ENCODE measurements around the gene SYNE1. TPM values are rescaled to one million over a fixed set of nuclear protein-coding genes. Genes with fewer than 3 reads are reported as not detected.

SYNE1 gene
- total and polyA plus RNA-seq, 2 of the 8 experiments (the other 6 are each of a cell fraction or from before 2014, with no cell fraction given) = 2.8 to 5.5 TPM

- DNase-seq (ENCODE audit: low read depth in 1 of 2, low spot score in 2 of 2) (no peak), FAIRE-seq (no peak)
- H3K36me3 ChIP-seq (ENCODE audit: control insufficient read depth in 2 of 4, insufficient read depth in 4 of 4, low read length in 3 of 4) = no peaks in the 10 kb centered on the region
- ChIA-PET CTCF (ENCODE audit: partially characterized antibody) (interaction anchor here (0.9 kb wide), 1 partner anchor 11 kb away, joined by 3 read pairs; no protein-coding TSS in a partner anchor), POLR2A (ENCODE audit: partially characterized antibody) (no interaction called here)
- H3K27me3 ChIP-seq (replicated peaks in 1 of 4; ENCODE audit: control insufficient read depth in 3 of 4, extremely low read depth in 1 of 4, insufficient read depth in 3 of 4, low read length in 3 of 4) = no peaks in the 10 kb centered on the region
- H3K4me2 ChIP-seq (ENCODE audit: insufficient read depth in 1 of 2, low read depth in 2 of 2, low read length in 2 of 2) = no peak overlapping the region
- TF ChIP-seq SIRT6 (IDR thresholded peaks at IDR 0.05; ENCODE audit: low read length) (no peak), CTBP2 (IDR thresholded peaks at IDR 0.05; ENCODE audit: borderline replicate concordance, insufficient read depth, insufficient read length, low read length) (no peak), KDM1A (IDR thresholded peaks at IDR 0.05; ENCODE audit: borderline replicate concordance, low read length) (no peak), RFX5 (IDR thresholded peaks at IDR 0.05; ENCODE audit: borderline replicate concordance, low read depth, low read length) (no peak), POLR2AphosphoS5 (IDR thresholded peaks at IDR 0.05; ENCODE audit: low read depth, low read length) (no peak), JUN (IDR thresholded peaks at IDR 0.05; ENCODE audit: low read depth, low read length) (no peak), JUND (IDR thresholded peaks at IDR 0.05; ENCODE audit: low read length) (no peak), SRF (IDR thresholded peaks at IDR 0.05; ENCODE audit: low read depth, low read length) (no peak), CBX5 (IDR thresholded peaks at IDR 0.05; ENCODE audit: low read depth, low read length) (no peak), KDM5A (IDR thresholded peaks at IDR 0.05; ENCODE audit: low read length) (no peak)
- no peak overlapping the region for H3K9ac ChIP-seq (replicated peaks in 1 of 4; ENCODE audit: extremely low read depth in 1 of 4, low read depth in 3 of 4, low read length in 3 of 4)
- H3K4me1 ChIP-seq (replicated peaks in 1 of 4; ENCODE audit: control insufficient read depth in 3 of 4, insufficient read depth in 4 of 4, low read length in 3 of 4) = no peaks in the 10 kb centered on the region
- H2BK12ac ChIP-seq (ENCODE audit: low read depth, low read length) = no peak overlapping the region
- no peak overlapping the region for H2AK5ac ChIP-seq (ENCODE audit: low read depth, low read length)
- no peak overlapping the region for H3K4ac ChIP-seq (replicated peaks; ENCODE audit: insufficient read length, low read depth, low read length)
- no peak overlapping the region for H3K14ac ChIP-seq (ENCODE audit: insufficient read length)
- no peaks in the 10 kb centered on the region for H4K20me1 ChIP-seq (replicated peaks in 1 of 2; ENCODE audit: control insufficient read depth in 1 of 2, insufficient read depth in 2 of 2, low read length in 2 of 2)
- no peak overlapping the region for H3K4me3 ChIP-seq (ENCODE audit: extremely low read depth in 1 of 4, insufficient read depth in 2 of 4, low read depth in 3 of 4, low read length in 4 of 4)
- no peaks in the 10 kb centered on the region for H3K9me3 ChIP-seq (ENCODE audit: insufficient read depth in 2 of 2, low read depth in 1 of 2, low read length in 1 of 2)
- H2BK15ac ChIP-seq (ENCODE audit: low read length) = no peak overlapping the region
- H3K18ac ChIP-seq (ENCODE audit: extremely low read depth, low read length) = no peak overlapping the region
- H2BK120ac ChIP-seq (replicated peaks; ENCODE audit: low read depth, low read length) = no peak overlapping the region
- H3K79me2 ChIP-seq (ENCODE audit: control insufficient read depth in 1 of 2, insufficient read depth in 2 of 2, low read length in 2 of 2) = no peaks in the 10 kb centered on the region
- no peak overlapping the region for H3K56ac ChIP-seq (replicated peaks; ENCODE audit: insufficient read length, low read depth, low read length)
- H4K5ac ChIP-seq (ENCODE audit: insufficient read length, low read depth, low read length) = no peak overlapping the region
- H3K23me2 ChIP-seq (ENCODE audit: low read depth, low read length) = no peaks in the 10 kb centered on the region
- H2BK5ac ChIP-seq (ENCODE audit: low read depth, low read length) = no peak overlapping the region
- WGBS, 2 experiments (ENCODE audit: extremely low coverage in 1 of 2, insufficient coverage in 1 of 2, insufficient read length in 1 of 2, insufficient replicate concordance in 2 of 2, low coverage in 1 of 2, low lambda C conversion rate in 2 of 2, missing lambda C conversion rate in 1 of 2) = 89% methylated on average over 8 of the region's 8 CpGs; no CpG with 5 or more reads in 1 of the 2 experiments
- H3K23ac ChIP-seq (ENCODE audit: insufficient read length) = no peak overlapping the region
- H3K27ac ChIP-seq (ENCODE audit: low read depth, low read length) = no peak overlapping the region
- H4K8ac ChIP-seq (ENCODE audit: extremely low read depth, insufficient read depth, low read length) = no peak overlapping the region
- H2BK20ac ChIP-seq (ENCODE audit: low read length) = no peak overlapping the region
- no peak overlapping the region for H4K91ac ChIP-seq (replicated peaks; ENCODE audit: insufficient read length, low read length)
- no peaks in the 10 kb centered on the region for H3K79me1 ChIP-seq (ENCODE audit: low read depth, low read length)
- no peak overlapping the region for H2AFZ ChIP-seq (ENCODE audit: low read length)
These were observed 178.2 kb downstream of the SYNE1 start for GRCh38 chr6:152458648-152459644.

All from H1 (cell line).